Ishikawa (cell line): ENCODE data around the gene SERPINI1.

Experiments used
- CEBPB ChIP-seq: IDR thresholded peaks from 2 replicates; pipeline ENCODE4 v1.6.1; 2012
- CREB1 ChIP-seq: IDR thresholded peaks from 2 replicates; pipeline ENCODE4 v1.6.1; 2012; ENCODE audit warnings: low read depth
- EGR1 ChIP-seq: IDR thresholded peaks from 2 replicates; pipeline ENCODE4 v1.6.1; 2012
- EP300 ChIP-seq: IDR thresholded peaks from 2 replicates; pipeline ENCODE4 v1.6.1; 2012; ENCODE audit warnings: borderline replicate concordance
- FOXM1 ChIP-seq: IDR thresholded peaks from 2 replicates; pipeline ENCODE4 v1.6.1; 2012; ENCODE audit warnings: low read depth, borderline replicate concordance
- MAX ChIP-seq: IDR thresholded peaks from 2 replicates; pipeline ENCODE4 v1.6.1; 2012
- NFIC ChIP-seq: IDR thresholded peaks from 2 replicates; pipeline ENCODE4 v1.6.1; 2012
- RAD21 ChIP-seq: IDR thresholded peaks from 2 replicates; pipeline ENCODE4 v1.6.1; 2012; ENCODE audit warnings: low read depth
- REST ChIP-seq: IDR thresholded peaks from 2 replicates; pipeline ENCODE4 v1.6.1; 2012; ENCODE audit warnings: low read depth, mild to moderate bottlenecking
- TAF1 ChIP-seq: IDR thresholded peaks from 2 replicates; pipeline ENCODE4 v1.6.1; 2012; ENCODE audit warnings: low read depth, mild to moderate bottlenecking
- TCF12 ChIP-seq: IDR thresholded peaks from 2 replicates; pipeline ENCODE4 v1.6.1; 2012; ENCODE audit warnings: low read depth
- TEAD4 ChIP-seq: IDR thresholded peaks from 2 replicates; pipeline ENCODE4 v1.6.1; 2012
- USF1 ChIP-seq: IDR thresholded peaks from 2 replicates; pipeline ENCODE4 v1.6.1; 2012
- YY1 ChIP-seq: IDR thresholded peaks from 2 replicates; pipeline ENCODE4 v1.6.1; 2012; ENCODE audit warnings: low read depth
- ZBTB7A ChIP-seq: IDR thresholded peaks from 2 replicates; pipeline ENCODE4 v1.6.1; 2012; ENCODE audit warnings: low read depth

SERPINI1 gene

GRCh38 chr3:167839460-167840134 lies 104.1 kb downstream of the SERPINI1 start:
- no peak for TF ChIP-seq YY1
- TF ChIP-seq EGR1: no peak
- no peak for TF ChIP-seq FOXM1
- TF ChIP-seq REST: no peak
- no peak for TF ChIP-seq NFIC
- TF ChIP-seq EP300: no peak
- TF ChIP-seq TCF12: no peak

- TF ChIP-seq USF1 (no peak), EP300 (no peak), TEAD4 (no peak), ZBTB7A (no peak), REST (no peak), RAD21 (no peak), TAF1 (no peak), TCF12 (no peak), CEBPB (no peak), NFIC (no peak), MAX (no peak), YY1 (no peak), FOXM1 (no peak), EGR1 (no peak), CREB1 (no peak)
Observed at GRCh38 chr3:167840247-167840646, 104.7 kb downstream of the SERPINI1 start.

GRCh38 chr3:167843481-167843880 lies 108.0 kb downstream of the SERPINI1 start:
- no peak for TF ChIP-seq MAX
- no peak for TF ChIP-seq TAF1
- no peak for TF ChIP-seq NFIC
- TF ChIP-seq REST: no peak
- no peak for TF ChIP-seq CREB1
- TF ChIP-seq EGR1: no peak
- TF ChIP-seq YY1: no peak
- no peak for TF ChIP-seq FOXM1
- no peak for TF ChIP-seq ZBTB7A
- no peak for TF ChIP-seq CEBPB
- TF ChIP-seq TEAD4: no peak
- TF ChIP-seq RAD21: no peak
- TF ChIP-seq USF1: no peak
- no peak for TF ChIP-seq TCF12
- no peak for TF ChIP-seq EP300

GRCh38 chr3:167843886-167844285 lies 108.4 kb downstream of the SERPINI1 start:
- no peak for TF ChIP-seq EP300
- no peak for TF ChIP-seq FOXM1
- no peak for TF ChIP-seq TAF1
- no peak for TF ChIP-seq YY1
- no peak for TF ChIP-seq NFIC
- TF ChIP-seq EGR1: no peak
- TF ChIP-seq ZBTB7A: no peak
- TF ChIP-seq MAX: no peak
- TF ChIP-seq TEAD4: no peak
- TF ChIP-seq REST: no peak
- no peak for TF ChIP-seq RAD21
